HepG2 (cell line): ENCODE measurements around the gene ATF6. TPM values are rescaled to one million over a fixed set of nuclear protein-coding genes. Genes with fewer than 3 reads are reported as not detected.

Experiments
- ATAC-seq: fragments of 200-7000 bp; cut with Tn5 transposase; 3 replicates; pipeline ENCODE4 v1.9.1; 2020; ENCODE audit warnings: mild to moderate bottlenecking, moderate library complexity
- BruUV-seq: library from RNA; stranded (reverse); fragments of 400-500 nt; replicated peaks from 2 replicates; lab custom pipeline; 2021; lab: Mats Ljungman, UMichigan
- CTCF ChIA-PET: fragments of 300-600 bp; formaldehyde crosslinking; extraction: SDS; loops from one replicate; lab custom pipeline; 2021; ENCODE audit warnings: low total read pairs, inconsistent platforms, low intra/inter-chr PET ratio; lab: Yijun Ruan, JAX
- POLR2A ChIA-PET: fragments of 350-600 bp; sonication (Branson Sonifier 250); formaldehyde crosslinking; loops from one replicate; lab custom pipeline; 2020; ENCODE audit warnings: antibody characterized with exemption, inconsistent platforms; lab: Yijun Ruan, JAX
- DNase-seq: peaks from one replicate; pipeline ENCODE4 v3.0.0-alpha.2; 2015; ENCODE audit warnings: low spot score
- FAIRE-seq: peaks from 3 replicates; lab custom pipeline; 2011; peaks lifted over from hg19 to GRCh38; lab: Jason Lieb, UNC
- H2AFZ ChIP-seq: one replicate; pipeline ENCODE4 v1.6.1; 2011; ENCODE audit warnings: low read length, inconsistent platforms
- H3K27ac ChIP-seq: fragments of 300-600 bp; 3 replicates; pipeline ENCODE4 v1.8.0; 2011; ENCODE audit warnings: mixed run types, mild to moderate bottlenecking, mixed read lengths, low read length, inconsistent platforms; ENCODE audit not compliant: insufficient read depth; ENCODE audit errors: extremely low read length
- H3K27me3 ChIP-seq, 2 experiments: fragments of 200-600 bp in 1 of 2; 2 replicates in 1 of 2; 3 replicates in 1 of 2; pipeline versions ENCODE4 v1.6.0 to v1.8.0; 2011; ENCODE audit warnings: low read length in 2 of 2, mild to moderate bottlenecking in 2 of 2, moderate library complexity in 2 of 2, inconsistent platforms in 1 of 2; ENCODE audit not compliant: insufficient read depth in 2 of 2, control insufficient read depth in 1 of 2
- H3K36me3 ChIP-seq, 2 experiments: fragments of 200-600 bp in 1 of 2; replicated peaks in 1 of 2; 2 replicates in 1 of 2; 3 replicates in 1 of 2; pipeline versions ENCODE4 v1.5.1 to v1.8.0; 2011; ENCODE audit warnings: low read length in 2 of 2, inconsistent platforms in 1 of 2; ENCODE audit not compliant: insufficient read depth in 2 of 2, control insufficient read depth in 1 of 2
- H3K4me1 ChIP-seq: 2 replicates; pipeline ENCODE4 v1.5.1; 2012; ENCODE audit warnings: low read length, inconsistent platforms; ENCODE audit not compliant: insufficient read depth
- H3K4me2 ChIP-seq: 2 replicates; pipeline ENCODE4 v1.6.0; 2011; ENCODE audit warnings: low read depth, low read length, inconsistent platforms
- H3K4me3 ChIP-seq, 3 experiments: fragments of 200-600 bp in 1 of 3; sonication (generic), shearing (Covaris generic) in 1 of 3; replicated peaks in 1 of 3; 2 replicates each; pipeline ENCODE4 v1.5.1; 2011 to 2016; ENCODE audit warnings: low read length in 3 of 3, inconsistent platforms in 2 of 3, low read depth in 2 of 3, mild to moderate bottlenecking in 2 of 3, control low read depth in 1 of 3, mixed read lengths in 1 of 3; ENCODE audit not compliant: insufficient read depth in 1 of 3
- H3K79me2 ChIP-seq: one replicate; pipeline ENCODE4 v1.6.1; 2011; ENCODE audit warnings: low read length, inconsistent platforms; ENCODE audit not compliant: insufficient read depth
- H3K9ac ChIP-seq: 2 replicates; pipeline ENCODE4 v1.6.0; 2011; ENCODE audit warnings: mild to moderate bottlenecking, low read depth, low read length, inconsistent platforms; ENCODE audit not compliant: insufficient read depth
- H3K9me3 ChIP-seq: 2 replicates; pipeline ENCODE4 v1.5.1; 2012; ENCODE audit warnings: mild to moderate bottlenecking, low read length
- H4K20me1 ChIP-seq: 2 replicates; pipeline ENCODE4 v1.6.0; 2011; ENCODE audit warnings: inconsistent platforms, mild to moderate bottlenecking, low read length, moderate library complexity; ENCODE audit not compliant: insufficient read depth
- CBFB ChIP-seq: sonication (generic); formaldehyde crosslinking; IDR thresholded peaks from 2 replicates; pipeline ENCODE4 v1.4.0; 2020; ENCODE audit warnings: missing genetic modification reagents
- KAT7 ChIP-seq: IDR thresholded peaks from 2 replicates; pipeline ENCODE4 v1.6.1; 2018; ENCODE audit warnings: borderline replicate concordance, missing compliant biosample characterization
- KLF16 ChIP-seq, 2 experiments: sonication (generic) in 1 of 2; formaldehyde crosslinking in 1 of 2; IDR thresholded peaks; 2 replicates each; pipeline versions ENCODE4 v1.6.1 to v1.8.0; 2016 to 2023; ENCODE audit warnings: missing genetic modification reagents in 2 of 2, missing compliant biosample characterization in 1 of 2
- KMT2B ChIP-seq: IDR thresholded peaks from 2 replicates; pipeline ENCODE4 v1.6.1; 2016; ENCODE audit warnings: missing genetic modification reagents, missing compliant biosample characterization
- NCOR1 ChIP-seq: fragments of 200-600 bp; sonication (generic); IDR thresholded peaks from 2 replicates; pipeline ENCODE4 v1.7.0; 2017; ENCODE audit warnings: antibody characterized with exemption, low read length, borderline replicate concordance
- RFXANK ChIP-seq: IDR thresholded peaks from 2 replicates; pipeline ENCODE4 v1.6.1; 2016
- ZMAT3 ChIP-seq: sonication (generic); formaldehyde crosslinking; conservative IDR thresholded peaks from 2 replicates; pipeline ENCODE4 v1.7.0; 2021; ENCODE audit warnings: missing genetic modification reagents
- ZNF121 ChIP-seq: sonication (generic); formaldehyde crosslinking; IDR thresholded peaks from 2 replicates; pipeline ENCODE4 v1.5.0; 2020; ENCODE audit warnings: mild to moderate bottlenecking, missing genetic modification reagents
- ZNF460 ChIP-seq: sonication (generic); formaldehyde crosslinking; IDR thresholded peaks from 2 replicates; pipeline ENCODE4 v1.5.1; 2020; ENCODE audit warnings: missing genetic modification reagents, mild to moderate bottlenecking, borderline replicate concordance
- WGBS: methylation state at CpG from one replicate; pipeline ENCODE4 v1.1.6; 2017; ENCODE audit warnings: low lambda C conversion rate; 5-methylcytosine and 5-hydroxymethylcytosine counted together
- in situ Hi-C: cut with HindIII; loops from 2 replicates; pipeline ENCODE4 v1.10.0; 2017; ENCODE audit warnings: low pct_unique_long_range_greater_than_20kb; ENCODE audit not compliant: extremely low pct_ligation_motif_present
- intact Hi-C: fragments of 100-400 bp; cut with micrococcal nuclease; formaldehyde crosslinking; loops from one replicate; pipeline ENCODE4 v1.10.0; 2022; ENCODE audit not compliant: unreplicated experiment
- polyA plus RNA-seq, 8 experiments: library from polyadenylated mRNA; depleted of rRNA in 3 of 8; stranded (reverse) in 7 of 8; unstranded in 1 of 8; fragments of >200 nt; fragmentation: Illumina TruSeq in 4 of 8; extraction: Trizol in 4 of 8; gene quantifications; 2 replicates each; pipeline versions ENCODE4 v1.2.1 to v1.2.3, GENCODE V29; 2011 to 2016; ENCODE audit warnings: low read depth in 4 of 8, missing spikeins in 1 of 8, mixed read lengths in 1 of 8; ENCODE audit not compliant: insufficient read depth in 1 of 8
- total RNA-seq, 5 experiments: library from RNA; depleted of rRNA; stranded (reverse); fragments of >200 nt; fragmentation: Illumina TruSeq; extraction: Trizol; gene quantifications; 2 replicates each; pipeline ENCODE4 v1.2.3, GENCODE V29; 2016; ENCODE audit warnings: low read depth in 1 of 5
- TF ChIP-seq, protein P1 (sequence below): sonication (generic); formaldehyde crosslinking; IDR thresholded peaks from 2 replicates; pipeline ENCODE4 v1.4.0; 2020; ENCODE audit warnings: mild to moderate bottlenecking, missing genetic modification reagents
- TF ChIP-seq, protein P2 (sequence below): sonication (generic); formaldehyde crosslinking; IDR thresholded peaks from 2 replicates; pipeline ENCODE4 v1.8.0; 2022; ENCODE audit warnings: mild to moderate bottlenecking, missing genetic modification reagents; ENCODE audit not compliant: insufficient replicate concordance

ATF6 gene
- total and polyA plus RNA-seq, 2 of the 13 experiments (the other 11 are each of a cell fraction or from before 2014, with no cell fraction given): 13.2 to 14.5 TPM

DNA sequence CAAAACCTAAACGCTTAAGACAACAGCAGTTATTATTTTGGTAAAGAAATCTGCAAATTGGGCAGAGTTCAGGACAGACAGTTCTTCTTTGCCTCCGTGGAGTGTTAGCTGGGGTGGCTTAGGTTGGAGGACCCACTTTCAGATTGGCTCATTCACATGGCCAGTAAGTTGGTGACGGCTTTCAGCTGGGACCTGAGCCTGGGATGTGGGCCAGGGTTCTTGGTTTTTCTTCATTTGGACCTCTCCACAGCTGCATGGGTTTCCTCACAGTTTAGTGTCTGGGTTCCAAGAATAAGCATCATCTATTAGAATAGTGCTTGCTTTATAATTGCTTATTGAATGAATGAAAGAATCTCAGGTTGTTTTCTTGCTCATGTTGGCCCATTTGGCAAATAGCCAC, 72.2 kb downstream of the ATF6 start:
- no peak overlapping the region for H3K4me3 ChIP-seq
- no peak overlapping the region for H2AFZ ChIP-seq
- DNase-seq: no peak
- in situ Hi-C loops: no loop called here
- POLR2A ChIA-PET: no interaction called here
- TF ChIP-seq KMT2B (CRISPR knock-in tag): no peak
- no peak for TF ChIP-seq ZNF460 (CRISPR knock-in tag)
- no peak for TF ChIP-seq RFXANK (CRISPR knock-in tag)
- TF ChIP-seq KAT7 (CRISPR knock-in tag): no peak
- TF ChIP-seq, protein P1, sequence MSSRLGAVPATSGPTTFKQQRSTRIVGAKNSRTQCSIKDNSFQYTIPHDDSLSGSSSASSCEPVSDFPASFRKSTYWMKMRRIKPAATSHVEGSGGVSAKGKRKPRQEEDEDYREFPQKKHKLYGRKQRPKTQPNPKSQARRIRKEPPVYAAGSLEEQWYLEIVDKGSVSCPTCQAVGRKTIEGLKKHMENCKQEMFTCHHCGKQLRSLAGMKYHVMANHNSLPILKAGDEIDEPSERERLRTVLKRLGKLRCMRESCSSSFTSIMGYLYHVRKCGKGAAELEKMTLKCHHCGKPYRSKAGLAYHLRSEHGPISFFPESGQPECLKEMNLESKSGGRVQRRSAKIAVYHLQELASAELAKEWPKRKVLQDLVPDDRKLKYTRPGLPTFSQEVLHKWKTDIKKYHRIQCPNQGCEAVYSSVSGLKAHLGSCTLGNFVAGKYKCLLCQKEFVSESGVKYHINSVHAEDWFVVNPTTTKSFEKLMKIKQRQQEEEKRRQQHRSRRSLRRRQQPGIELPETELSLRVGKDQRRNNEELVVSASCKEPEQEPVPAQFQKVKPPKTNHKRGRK (CRISPR knock-in tag): no peak
- no peak for TF ChIP-seq CBFB (CRISPR knock-in tag)
- no peak for TF ChIP-seq ZNF121 (CRISPR knock-in tag)
- TF ChIP-seq, protein P2, sequence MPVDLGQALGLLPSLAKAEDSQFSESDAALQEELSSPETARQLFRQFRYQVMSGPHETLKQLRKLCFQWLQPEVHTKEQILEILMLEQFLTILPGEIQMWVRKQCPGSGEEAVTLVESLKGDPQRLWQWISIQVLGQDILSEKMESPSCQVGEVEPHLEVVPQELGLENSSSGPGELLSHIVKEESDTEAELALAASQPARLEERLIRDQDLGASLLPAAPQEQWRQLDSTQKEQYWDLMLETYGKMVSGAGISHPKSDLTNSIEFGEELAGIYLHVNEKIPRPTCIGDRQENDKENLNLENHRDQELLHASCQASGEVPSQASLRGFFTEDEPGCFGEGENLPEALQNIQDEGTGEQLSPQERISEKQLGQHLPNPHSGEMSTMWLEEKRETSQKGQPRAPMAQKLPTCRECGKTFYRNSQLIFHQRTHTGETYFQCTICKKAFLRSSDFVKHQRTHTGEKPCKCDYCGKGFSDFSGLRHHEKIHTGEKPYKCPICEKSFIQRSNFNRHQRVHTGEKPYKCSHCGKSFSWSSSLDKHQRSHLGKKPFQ (CRISPR knock-in tag): no peak
- no peak for TF ChIP-seq ZMAT3 (CRISPR knock-in tag)
- no peak for TF ChIP-seq KLF16 (CRISPR knock-in tag; IDR thresholded peaks at IDR 0.05)
- no peak for TF ChIP-seq NCOR1
- TF ChIP-seq, all 625 proteins: peak for 0
- no peaks in the 10 kb centered on the region; a peak in 1 of 5 replicates for H3K36me3 ChIP-seq
- H3K9ac ChIP-seq: no peak overlapping the region
- H3K4me2 ChIP-seq: no peak overlapping the region
- H3K9me3 ChIP-seq: no peaks in the 10 kb centered on the region
- H3K27me3 ChIP-seq: no peaks in the 10 kb centered on the region
- H3K27ac ChIP-seq: no peak overlapping the region
- H4K20me1 ChIP-seq: no peaks in the 10 kb centered on the region
- no peak for FAIRE-seq
- H3K4me1 ChIP-seq: no peaks in the 10 kb centered on the region
- no peak for ATAC-seq
- intact Hi-C loops: no loop called here
- no TSS peak for BruUV-seq
- WGBS: 97% methylated on average over 3 of the region's 3 CpGs
- CTCF ChIA-PET: no interaction called here
- no peaks in the 10 kb centered on the region for H3K79me2 ChIP-seq
